DOHH2 (cell line): Measurements from ENCODE around the gene VLDLR.
"Not testable (repeated sequence)": the region's sequence is repeated elsewhere in the genome, so short reads cannot be mapped to it uniquely, and the experiment has no call there.

ENCODE experiments used
- H3F3A ChIP-seq: fragments of 200-600 bp; sonication (generic), shearing (Covaris generic); 2 replicates; pipeline ENCODE4 v1.6.0; 2016; ENCODE audit warnings: antibody characterized with exemption, mild to moderate bottlenecking; ENCODE audit not compliant: control insufficient read depth, insufficient read depth
- H3K27ac ChIP-seq: fragments of 200-600 bp; sonication (generic); 2 replicates; pipeline ENCODE4 v1.5.1; 2014; ENCODE audit warnings: low read depth, mild to moderate bottlenecking, low read length, moderate library complexity
- H3K27me3 ChIP-seq: fragments of 200-600 bp; sonication (generic); 2 replicates; pipeline ENCODE4 v1.6.1; 2014; ENCODE audit warnings: mild to moderate bottlenecking, low read length, mixed read lengths; ENCODE audit not compliant: control insufficient read depth
- H3K36me3 ChIP-seq: fragments of 200-600 bp; sonication (generic); 2 replicates; pipeline ENCODE4 v1.6.1; 2014; ENCODE audit warnings: mild to moderate bottlenecking, low read length, moderate library complexity, mixed read lengths; ENCODE audit not compliant: control insufficient read depth
- H3K4me1 ChIP-seq: fragments of 200-600 bp; sonication (generic); 2 replicates; pipeline ENCODE4 v1.6.1; 2014; ENCODE audit warnings: mild to moderate bottlenecking, low read length, mixed read lengths; ENCODE audit not compliant: control insufficient read depth
- H3K4me2 ChIP-seq: fragments of 200-600 bp; sonication (generic); 2 replicates; pipeline ENCODE4 v1.6.0; 2014; ENCODE audit warnings: mild to moderate bottlenecking, low read length, moderate library complexity
- H3K4me3 ChIP-seq: fragments of 200-600 bp; sonication (generic); 2 replicates; pipeline ENCODE4 v1.5.1; 2014; ENCODE audit warnings: mild to moderate bottlenecking, low read length, mixed read lengths
- H3K79me2 ChIP-seq: fragments of 200-600 bp; sonication (generic); 2 replicates; pipeline ENCODE4 v1.6.1; 2014; ENCODE audit warnings: mild to moderate bottlenecking, low read length, mixed read lengths; ENCODE audit not compliant: control insufficient read depth
- H3K9me2 ChIP-seq: fragments of 200-600 bp; sonication (generic); replicated peaks from 2 replicates; pipeline ENCODE4 v1.6.1; 2014; ENCODE audit warnings: mild to moderate bottlenecking, low read length, mixed read lengths; ENCODE audit not compliant: control insufficient read depth
- H3K9me3 ChIP-seq: fragments of 200-600 bp; sonication (generic); 2 replicates; pipeline ENCODE4 v1.6.1; 2014; ENCODE audit warnings: antibody characterized with exemption, low read length, mixed read lengths; ENCODE audit not compliant: control insufficient read depth, insufficient read depth
- H4K20me1 ChIP-seq: fragments of 200-600 bp; sonication (generic); 2 replicates; pipeline ENCODE4 v1.6.0; 2014; ENCODE audit warnings: low read depth, mild to moderate bottlenecking, antibody characterized with exemption, low read length, moderate library complexity; ENCODE audit not compliant: control insufficient read depth, insufficient read depth
- CTCF ChIP-seq: fragments of 200-600 bp; sonication (generic); IDR thresholded peaks from one replicate; pipeline ENCODE4 v1.5.1; 2014; ENCODE audit warnings: antibody characterized with exemption, mild to moderate bottlenecking, low read depth, low read length; ENCODE audit not compliant: poor library complexity, severe bottlenecking
- EZH2phosphoT487 ChIP-seq: fragments of 200-600 bp; sonication (generic); IDR thresholded peaks from 2 replicates; pipeline ENCODE4 v1.6.1; 2017; ENCODE audit warnings: borderline replicate concordance, mild to moderate bottlenecking, antibody characterized with exemption, low read length, moderate library complexity, mixed read lengths

Gene VLDLR

GRCh38 chr9:2704504-2704903 is 82.9 kb downstream of the VLDLR start:
- Histone ChIP-seq H3K36me3 (no peaks in the 10 kb centered on the region), H4K20me1 (no peaks in the 10 kb centered on the region), H3K4me2 (no peak overlapping the region), H3K9me3 (no peaks in the 10 kb centered on the region), H3K27me3 (no peaks in the 10 kb centered on the region), H3K27ac (no peak overlapping the region), H3K4me3 (no peak overlapping the region), H3F3A (no peaks in the 10 kb centered on the region), H3K79me2 (no peaks in the 10 kb centered on the region), H3K4me1 (no peaks in the 10 kb centered on the region), H3K9me2 (no peaks in the 10 kb centered on the region)
- no peak for TF ChIP-seq CTCF
- no peak for TF ChIP-seq EZH2phosphoT487

- H3K79me2 ChIP-seq, H3F3A ChIP-seq, H4K20me1 ChIP-seq, H3K36me3 ChIP-seq, H3K4me1 ChIP-seq, H3K9me2 ChIP-seq, H3K4me2 ChIP-seq, H3K4me3 ChIP-seq, H3K9me3 ChIP-seq, H3K27me3 ChIP-seq, H3K27ac ChIP-seq: not testable (repeated sequence)
Observed at GRCh38 chr9:2707256-2707655, 85.7 kb downstream of the VLDLR start.
